Measurements from ENCODE around the gene SEZ6. TPM values are rescaled to one million over a fixed set of nuclear protein-coding genes. Genes with fewer than 3 reads are reported as not detected.

The SEZ6 gene
- total RNA-seq, 6 donors from 2014 or later = 0.20 to 0.47 (median 0.30) TPM; not detected in 3

- 90 to 94% methylated on average over 6 of the region's 6 CpGs for WGBS, 2 donors
- ATAC-seq (ENCODE audit: low FRiP score in 2 of 2) (no peak), DNase-seq (no peak)
- Histone ChIP-seq H3K27ac (no peak overlapping the region), H3K4me3 (no peak overlapping the region), H3K27me3 (peaks cover 0 to 5% (median 0%) of the 10 kb centered on the region in 4 donors), H3K9me3 (no peaks in the 10 kb centered on the region), H3K4me1 (peaks cover 7 to 13% (median 10%) of the 10 kb centered on the region in 4 donors), H3K36me3 (no peaks in the 10 kb centered on the region)
- TF ChIP-seq EP300 (IDR thresholded peaks at IDR 0.05) (no peak), CTCF (IDR thresholded peaks at IDR 0.05) (no peak), POLR2A (IDR thresholded peaks at IDR 0.05) (no peak), POLR2AphosphoS5 (IDR thresholded peaks at IDR 0.05) (no peak)
These were observed 35.7 kb upstream of the SEZ6 start for GRCh38 chr17:29041571-29041970.

- Histone ChIP-seq H3K4me1 (peaks cover 7 to 13% (median 10%) of the 10 kb centered on the region in 4 donors), H3K36me3 (no peaks in the 10 kb centered on the region), H3K27ac (no peak overlapping the region), H3K9me3 (no peaks in the 10 kb centered on the region), H3K4me3 (no peak overlapping the region), H3K27me3 (peaks cover 0 to 5% (median 0%) of the 10 kb centered on the region in 4 donors)
- DNase-seq = no peak
- ATAC-seq (ENCODE audit: low FRiP score in 2 of 2) = no peak
- 97 to 100% methylated on average over 2 of the region's 2 CpGs for WGBS, 2 donors
- no peak for TF ChIP-seq POLR2A (IDR thresholded peaks at IDR 0.05)
- TF ChIP-seq POLR2AphosphoS5 (IDR thresholded peaks at IDR 0.05) = no peak
- TF ChIP-seq EP300 (IDR thresholded peaks at IDR 0.05) = no peak
- no peak for TF ChIP-seq CTCF (IDR thresholded peaks at IDR 0.05)
These were observed 35.3 kb upstream of the SEZ6 start for GRCh38 chr17:29041091-29041490.

- H3K4me3 ChIP-seq = no peak overlapping the region
- H3K9me3 ChIP-seq = peaks cover 0 to under 1% (median 0%) of the 10 kb centered on the region in 4 donors
- 82 to 90% methylated on average over 13 of the region's 13 CpGs for whole genome bisulfite sequencing, 2 donors
- peaks cover 0 to 5% (median 0%) of the 10 kb centered on the region in 4 donors for H3K27me3 ChIP-seq
- DNase-seq = no peak
- no peaks in the 10 kb centered on the region for H3K36me3 ChIP-seq
- no peak for TF ChIP-seq POLR2AphosphoS5 (IDR thresholded peaks at IDR 0.05)
- TF ChIP-seq EP300 (IDR thresholded peaks at IDR 0.05) = no peak
- no peak for TF ChIP-seq CTCF (IDR thresholded peaks at IDR 0.05)
- no peak for TF ChIP-seq POLR2A (IDR thresholded peaks at IDR 0.05)
- peak in 1 of 2 donors; percentile 30 for ATAC-seq (ENCODE audit: low FRiP score in 2 of 2)
- H3K27ac ChIP-seq = no peak overlapping the region
- peaks cover 7 to 13% (median 10%) of the 10 kb centered on the region in 4 donors for H3K4me1 ChIP-seq
These were observed 34.1 kb upstream of the SEZ6 start for GRCh38 chr17:29039764-29040598.

- Histone ChIP-seq H3K4me3 (no peak overlapping the region), H3K4me1 (peaks cover 7 to 11% (median 10%) of the 10 kb centered on the region in 4 donors), H3K9me3 (peaks cover 5 to 13% (median 8%) of the 10 kb centered on the region in 4 donors), H3K27me3 (peaks cover 0 to 5% (median 0%) of the 10 kb centered on the region in 4 donors), H3K36me3 (no peaks in the 10 kb centered on the region), H3K27ac (no peak overlapping the region)
- DNase-seq (no peak), ATAC-seq (ENCODE audit: low FRiP score in 2 of 2) (no peak)
- no peak for TF ChIP-seq POLR2AphosphoS5 (IDR thresholded peaks at IDR 0.05)
- TF ChIP-seq POLR2A (IDR thresholded peaks at IDR 0.05) = no peak
- no peak for TF ChIP-seq CTCF (IDR thresholded peaks at IDR 0.05)
- no peak for TF ChIP-seq EP300 (IDR thresholded peaks at IDR 0.05)
- 33 to 41% methylated on average over 15 of the region's 15 CpGs for WGBS, 2 donors
These were observed 32.4 kb upstream of the SEZ6 start for GRCh38 chr17:29038085-29038795.
